Right ventricle myocardium superior (tissue), 1 donor: ENCODE measurements around the gene LIPK. TPM values are rescaled to one million over a fixed set of nuclear protein-coding genes. Genes with fewer than 3 reads are reported as not detected.
"Not testable (repeated sequence)": the region's sequence is repeated elsewhere in the genome, so short reads cannot be mapped to it uniquely, and the experiment has no call there.

Experiments used
- ATAC-seq: fragments of 200-7000 bp; cut with Tn5 transposase; one replicate; pipeline ENCODE4 v1.9.1; 2020; ENCODE audit warnings: mild to moderate bottlenecking; ENCODE audit not compliant: poor library complexity
- DNase-seq: peaks from one replicate; pipeline ENCODE4 v3.0.0-alpha.2; 2020
- intact Hi-C: fragments of 100-400 bp; cut with DNase I; formaldehyde crosslinking; loops from one replicate; pipeline ENCODE4 v1.11.2; 2022
- total RNA-seq: library from RNA; stranded (reverse); fragmentation: NEBNext Ultra II Directional; extraction: Animal tissue kit (Norgen Biotek cat#: 25700); gene quantifications from one replicate; pipeline ENCODE4 v1.2.1, GENCODE V29; 2021
- donor health status: DM: no; HTN: yes; CAD: no; lungs with severe emphysema.

The LIPK gene
- total RNA-seq, 1 donor from 2014 or later: not detected

DNA sequence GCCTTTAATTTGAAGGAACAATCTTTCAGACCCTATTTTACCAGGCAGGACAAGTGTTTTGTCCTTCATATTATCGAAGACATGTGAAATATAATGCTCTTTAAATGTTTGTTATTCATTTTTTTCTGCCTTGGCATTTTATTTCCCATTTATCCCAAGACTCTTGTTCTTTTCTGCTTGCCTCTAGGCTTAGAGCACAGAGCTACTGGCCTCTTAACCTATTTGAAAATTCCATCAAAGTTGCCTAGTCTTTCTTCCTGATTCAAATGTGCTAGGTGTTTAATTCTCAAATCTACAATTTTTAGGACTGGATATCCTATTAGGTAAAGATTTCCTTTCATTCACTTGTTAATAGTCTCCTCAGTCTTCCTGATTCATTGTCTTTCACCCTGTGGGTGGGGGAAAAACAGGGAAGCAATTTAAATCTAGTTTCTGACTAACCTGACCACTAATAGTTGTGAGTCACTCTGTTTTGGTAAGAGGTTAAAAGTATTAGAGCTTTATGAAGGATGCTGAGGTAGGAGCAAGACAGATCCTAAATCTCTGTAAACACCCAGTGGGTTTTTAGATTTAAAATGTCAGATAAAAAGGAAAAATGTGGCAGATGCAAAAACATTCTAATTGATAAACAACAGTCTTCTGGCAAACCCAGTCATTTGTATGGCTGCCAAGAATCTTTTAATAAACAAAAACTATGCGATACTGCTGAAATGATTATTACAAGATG is 1.5 kb downstream of the LIPK start:
- intact Hi-C loops: no loop called here
- no peak for DNase-seq
- ATAC-seq: no peak

DNA sequence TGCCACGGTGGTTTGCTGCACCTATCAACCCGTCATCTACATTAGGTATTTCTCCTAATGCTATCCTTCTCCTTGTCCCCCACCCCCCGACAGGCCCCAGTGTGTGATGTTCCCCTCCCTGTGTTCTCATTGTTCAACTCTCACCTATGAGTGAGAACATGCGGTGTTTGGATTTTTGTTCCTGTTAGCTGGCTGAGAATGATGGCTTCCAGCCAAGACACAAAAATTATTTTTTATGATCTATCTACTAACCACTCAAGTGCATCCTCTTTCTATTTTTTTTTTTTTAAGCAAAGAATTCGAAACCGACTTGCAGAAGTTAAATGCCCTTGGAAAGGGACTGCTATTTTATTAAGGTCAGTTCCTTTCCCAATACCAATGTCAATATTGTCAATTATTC is 3.3 kb downstream of the LIPK start:
- DNase-seq, ATAC-seq, intact Hi-C loops: not testable (repeated sequence)

DNA sequence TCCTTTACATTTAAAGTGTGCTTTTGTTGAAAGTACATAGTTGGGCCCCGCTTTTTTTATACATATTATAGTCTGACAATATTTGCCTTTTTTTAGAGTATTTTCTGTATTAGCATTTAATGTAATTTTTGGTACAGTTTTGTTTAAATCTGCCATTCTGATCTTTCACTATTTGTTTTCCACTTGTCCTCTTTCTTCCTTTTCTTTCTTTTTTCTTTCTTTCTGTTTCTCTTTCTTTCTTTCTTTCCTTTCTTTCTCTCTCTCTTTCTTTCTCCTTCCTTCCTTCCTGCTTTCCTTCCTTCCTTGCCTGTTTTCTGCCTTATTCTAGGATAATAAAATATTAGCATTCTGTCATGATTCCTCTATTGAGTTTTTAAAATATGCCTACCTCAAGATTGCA is 9.5 kb downstream of the LIPK start:
- ATAC-seq: no peak
- intact Hi-C loops: no loop called here
- no peak for DNase-seq

DNA sequence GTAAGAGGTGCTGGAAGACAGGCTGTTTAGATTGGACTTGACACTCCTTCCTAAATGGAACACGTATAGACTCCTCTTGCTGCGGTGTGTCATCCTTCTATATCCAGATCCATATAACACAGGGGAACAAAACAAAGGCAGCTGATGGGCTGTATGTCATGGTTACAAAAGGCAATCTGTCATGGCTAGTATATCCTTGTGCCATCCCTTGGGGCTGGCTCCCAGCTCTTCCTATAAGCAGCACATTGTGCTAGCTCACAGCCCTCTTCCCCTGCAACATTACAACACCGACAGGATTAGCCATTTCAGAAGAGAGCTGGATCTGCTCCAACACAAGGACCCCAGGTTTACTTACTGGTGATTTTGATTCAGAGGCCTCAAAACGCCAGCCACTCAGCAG is 15.3 kb downstream of the LIPK start:
- DNase-seq (no peak), ATAC-seq (no peak)
- intact Hi-C loops: no loop called here

DNA sequence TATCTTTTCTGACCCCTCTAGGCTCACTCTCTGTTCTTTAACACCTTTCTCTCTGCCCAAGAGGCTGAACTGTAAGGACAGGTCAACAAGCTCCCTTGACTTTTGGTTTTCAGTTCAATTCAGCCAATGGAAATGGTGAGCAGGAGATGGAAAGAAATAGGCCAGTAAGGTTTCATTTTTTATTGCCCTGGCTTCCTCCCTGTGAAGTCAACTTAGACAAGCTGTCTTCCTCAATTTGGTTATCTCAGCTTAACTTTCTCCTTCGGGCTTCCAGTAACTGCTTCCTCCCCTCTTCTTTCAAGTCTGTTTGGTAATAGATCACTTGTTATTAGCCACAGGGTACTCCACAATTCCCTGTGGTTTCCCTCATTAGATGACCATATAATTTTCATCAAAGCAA is 19.7 kb downstream of the LIPK start:
- intact Hi-C loops: no loop called here
- DNase-seq (no peak), ATAC-seq (no peak)

DNA sequence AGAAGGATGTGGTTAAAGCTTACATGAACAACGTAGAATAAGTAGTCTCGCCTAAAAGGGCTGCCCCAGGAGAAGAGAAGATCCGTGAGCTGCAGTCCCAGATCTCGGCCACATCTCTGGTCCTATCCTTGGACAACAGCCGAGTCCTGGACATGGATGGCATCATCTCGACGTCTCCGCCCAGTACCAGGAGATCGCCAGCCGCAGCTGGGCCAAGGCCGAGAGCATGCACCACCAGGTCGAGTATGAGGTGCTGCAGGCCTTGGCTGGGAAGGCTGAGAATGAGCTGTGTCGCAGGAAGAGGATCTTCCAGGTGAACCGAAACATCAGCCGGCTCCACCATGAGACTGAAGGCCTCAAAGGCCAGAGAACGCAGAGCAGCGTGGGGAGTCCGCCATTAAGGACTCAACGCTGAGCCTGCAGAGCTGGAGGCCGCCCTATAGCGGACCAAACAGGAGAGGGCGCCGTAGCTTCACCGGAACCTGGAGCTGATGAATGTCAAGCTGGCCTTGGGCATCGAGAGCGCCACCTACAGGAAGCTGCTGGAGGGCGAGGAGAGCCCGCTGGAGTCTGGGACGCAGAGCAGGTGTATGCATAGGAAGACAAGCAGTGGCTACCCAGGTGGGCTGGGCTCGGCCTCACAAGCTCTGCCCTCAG is 22.2 kb downstream of the LIPK start:
- DNase-seq: no peak
- intact Hi-C loops: no loop called here
- no peak for ATAC-seq

DNA sequence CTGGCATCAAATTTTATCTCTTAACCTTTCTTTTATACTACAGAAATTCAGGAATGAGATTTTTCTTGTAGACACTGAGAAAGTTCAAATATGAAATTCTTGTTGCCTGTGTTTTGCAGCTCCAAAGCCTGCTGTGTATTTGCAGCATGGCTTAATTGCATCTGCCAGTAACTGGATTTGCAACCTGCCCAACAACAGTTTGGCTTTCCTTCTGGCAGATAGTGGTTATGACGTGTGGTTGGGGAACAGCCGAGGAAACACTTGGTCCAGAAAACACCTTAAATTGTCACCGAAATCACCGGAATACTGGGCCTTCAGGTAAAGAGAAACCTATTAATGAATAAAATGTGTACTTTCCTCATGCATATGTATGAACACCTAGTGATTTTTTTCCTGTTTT is 24.8 kb downstream of the LIPK start:
- no peak for DNase-seq
- no peak for ATAC-seq
- intact Hi-C loops: no loop called here

DNA sequence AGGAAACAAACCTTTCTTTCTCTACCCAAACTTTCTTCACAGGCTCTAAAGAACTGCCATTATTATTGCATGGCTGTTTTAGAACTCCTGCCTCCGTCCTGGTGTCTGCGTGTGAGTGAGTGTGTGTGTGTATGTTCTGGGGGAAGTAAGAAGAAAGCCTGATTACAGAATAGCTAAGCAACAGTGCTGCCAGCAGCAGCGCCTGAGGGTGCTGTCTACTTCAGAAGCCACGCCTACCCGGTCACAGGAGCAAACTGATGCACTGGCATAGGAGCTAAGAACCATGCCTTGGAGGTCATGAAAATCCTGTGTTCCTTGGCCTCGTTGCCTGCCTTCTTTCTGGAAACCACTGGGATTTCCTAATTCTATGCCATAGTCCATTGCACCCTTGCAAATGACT is 25.2 kb downstream of the LIPK start:
- intact Hi-C loops: no loop called here
- DNase-seq (no peak), ATAC-seq (peak; percentile 48)

DNA sequence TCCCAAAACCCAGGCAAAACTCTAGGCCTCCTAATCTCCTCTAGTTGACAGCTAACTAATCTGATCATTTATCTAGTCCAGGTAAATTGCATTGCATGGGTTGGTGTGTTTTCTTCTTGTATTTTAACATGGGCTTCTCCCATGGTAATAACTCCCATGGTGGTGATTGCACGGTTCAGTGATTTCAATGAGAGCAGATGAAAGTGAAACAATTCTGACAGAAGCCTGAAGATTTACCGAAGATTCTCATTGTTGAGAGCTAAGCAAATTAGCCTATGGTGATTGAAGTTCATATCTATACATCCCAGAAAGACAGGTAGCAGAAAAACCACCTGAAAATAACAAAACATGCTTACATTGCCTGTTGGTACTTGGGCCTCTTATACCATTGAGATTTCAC is 27.2 kb downstream of the LIPK start:
- no peak for DNase-seq
- intact Hi-C loops: no loop called here
- ATAC-seq: no peak

DNA sequence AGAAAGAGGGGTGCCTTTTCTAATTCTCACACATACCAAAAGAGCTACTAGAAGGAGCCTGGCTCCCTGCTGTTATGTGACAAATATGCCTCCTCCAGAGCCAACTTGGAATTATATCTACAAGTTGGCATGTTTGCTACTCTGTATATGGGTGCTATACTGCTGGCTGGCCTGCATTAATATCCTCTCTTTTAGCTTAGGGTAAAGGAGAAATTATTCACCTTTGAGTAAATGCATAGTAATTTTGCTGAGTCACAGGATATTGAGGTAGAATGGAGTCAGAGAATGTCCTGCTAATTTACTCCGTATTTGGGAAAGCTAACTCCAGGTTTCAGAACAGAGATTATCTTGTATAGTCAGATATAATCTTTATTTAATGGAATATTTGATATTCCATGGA is 29.6 kb downstream of the LIPK start:
- DNase-seq (no peak), ATAC-seq (no peak)
- intact Hi-C loops: no loop called here

DNA sequence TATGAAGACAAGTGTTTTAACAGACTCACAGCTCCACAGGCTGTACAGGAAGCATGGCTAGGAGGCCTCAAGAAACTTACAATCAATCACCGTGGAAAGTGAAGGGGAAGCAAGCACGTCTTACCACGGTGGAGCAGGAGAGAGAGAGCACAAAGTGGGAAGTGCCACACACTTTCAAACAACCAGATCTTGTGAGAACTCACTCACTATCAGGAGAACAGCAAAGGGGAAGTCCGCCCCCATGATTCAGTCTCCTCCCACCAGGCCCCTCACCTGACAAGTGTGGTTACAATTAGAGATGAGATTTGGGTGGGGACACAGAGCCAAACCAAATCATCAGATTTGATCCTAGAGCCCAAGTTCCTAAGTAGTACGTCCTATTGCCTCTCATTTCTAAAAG is 35.9 kb downstream of the LIPK start:
- intact Hi-C loops, DNase-seq, ATAC-seq: not testable (repeated sequence)

DNA sequence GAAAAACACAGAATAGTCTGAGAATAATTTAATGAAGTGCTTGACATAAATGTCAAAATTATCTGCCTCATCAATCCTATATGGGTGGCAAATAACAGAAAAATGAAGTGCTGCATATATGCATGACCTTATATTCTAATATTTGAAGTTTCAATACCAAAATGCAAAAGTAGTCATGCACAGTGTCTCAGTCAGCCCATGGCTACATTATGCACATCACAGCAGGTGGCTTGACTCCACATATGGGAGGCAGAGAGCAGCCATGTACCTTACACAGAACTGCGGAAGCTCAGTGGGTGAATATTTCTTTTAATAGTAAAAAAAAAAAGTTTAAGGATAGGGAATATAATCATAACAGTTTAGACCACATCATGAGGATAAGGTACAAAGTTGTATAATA is 36.4 kb downstream of the LIPK start:
- no peak for ATAC-seq
- DNase-seq: no peak
- intact Hi-C loops: no loop called here

DNA sequence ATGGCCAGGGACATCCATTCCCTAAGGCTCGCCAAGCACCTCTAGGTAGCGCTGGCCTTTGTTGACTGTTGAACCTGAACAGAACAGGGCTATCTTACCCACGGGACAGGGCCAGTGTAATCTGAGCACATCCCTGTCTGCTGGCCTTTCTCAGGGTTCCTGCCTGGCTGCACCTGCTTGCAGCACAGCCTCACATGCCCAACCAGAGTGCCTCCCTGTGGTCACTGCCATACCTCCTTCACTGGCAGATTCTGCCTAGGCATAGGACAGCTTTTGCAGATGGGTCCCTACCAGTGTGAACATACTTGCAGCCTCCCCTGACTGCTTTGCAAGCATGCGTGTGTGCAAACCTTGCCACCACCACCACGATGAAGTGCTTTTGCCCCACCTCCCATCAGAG is 38.0 kb downstream of the LIPK start:
- intact Hi-C loops: no loop called here
- ATAC-seq (no peak), DNase-seq (no peak)

DNA sequence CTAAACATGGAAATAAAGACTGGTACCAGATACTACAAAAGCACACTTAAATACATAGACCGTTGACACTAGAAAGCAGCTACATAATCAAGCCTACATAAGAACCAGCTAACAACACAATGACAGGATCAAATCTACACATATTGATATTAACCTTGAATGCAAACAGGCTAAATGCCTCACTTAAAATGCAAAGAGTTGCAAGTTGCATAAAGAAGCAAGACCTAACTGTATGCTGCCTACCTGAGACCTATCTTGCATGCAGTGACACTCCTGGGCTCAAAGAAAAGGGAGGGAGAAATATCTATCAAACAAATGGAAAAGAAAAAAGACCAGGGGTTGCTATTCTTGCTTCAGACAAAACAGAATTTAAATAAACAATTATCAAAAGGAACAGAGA is 39.6 kb downstream of the LIPK start:
- ATAC-seq (no peak), DNase-seq (no peak)
- intact Hi-C loops: no loop called here

DNA sequence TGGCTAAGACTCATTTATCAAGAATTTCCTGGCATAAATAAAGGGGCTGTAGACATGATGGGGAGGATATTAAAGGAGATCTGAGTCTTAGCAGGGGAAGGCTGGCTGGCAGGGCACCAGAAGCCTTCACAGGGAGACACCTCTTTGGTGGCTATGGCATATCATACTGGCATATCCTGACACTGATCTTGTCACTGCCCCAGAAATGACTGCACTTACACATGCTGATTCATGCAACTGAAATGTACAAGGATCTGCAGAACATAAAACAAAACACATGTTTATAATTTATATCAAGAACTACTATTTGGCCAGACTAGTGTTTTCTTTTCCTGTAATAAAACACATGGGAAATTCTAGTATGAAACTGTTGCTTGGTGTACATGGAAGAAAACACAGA is 48.2 kb downstream of the LIPK start:
- DNase-seq (no peak), ATAC-seq (no peak)
- intact Hi-C loops: no loop called here

DNA sequence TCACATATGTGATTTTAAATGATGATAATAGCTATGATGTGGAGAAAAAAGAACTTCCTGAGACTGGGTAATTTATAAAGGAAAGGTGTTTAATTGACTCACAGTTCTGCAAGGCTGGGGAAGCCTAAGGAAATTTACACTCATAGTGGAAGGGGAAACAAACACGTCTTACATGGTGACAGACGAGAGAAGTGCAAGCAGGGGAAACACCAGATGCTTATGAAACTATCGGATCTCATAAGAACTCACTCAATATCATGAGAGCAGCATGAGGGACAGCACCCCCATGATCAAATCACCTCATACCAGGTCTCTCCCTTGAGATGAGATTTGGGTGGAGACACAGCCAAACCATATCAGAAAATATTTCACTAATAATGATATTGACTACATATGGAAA is 49.7 kb downstream of the LIPK start:
- ATAC-seq: no peak
- intact Hi-C loops: no loop called here
- DNase-seq: no peak

DNA sequence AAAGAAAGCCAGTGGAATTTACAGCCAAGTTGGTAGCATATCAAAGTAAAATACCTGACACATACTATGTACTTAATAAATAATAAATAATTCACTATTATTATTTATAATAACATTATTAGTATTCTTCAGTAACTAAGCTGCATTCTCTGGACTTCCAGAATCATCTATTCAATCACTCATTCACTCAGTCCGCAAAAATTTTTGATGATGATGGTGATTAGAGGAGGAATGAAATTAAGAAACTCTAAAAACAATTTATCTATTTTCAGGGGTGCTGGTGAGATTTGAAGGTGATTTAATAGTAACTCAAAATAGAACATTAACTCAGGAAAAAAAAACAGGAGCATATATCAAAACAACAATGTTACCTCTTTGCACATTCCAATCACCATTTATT is 50.6 kb downstream of the LIPK start:
- ATAC-seq (no peak), DNase-seq (no peak)
- intact Hi-C loops: no loop called here

DNA sequence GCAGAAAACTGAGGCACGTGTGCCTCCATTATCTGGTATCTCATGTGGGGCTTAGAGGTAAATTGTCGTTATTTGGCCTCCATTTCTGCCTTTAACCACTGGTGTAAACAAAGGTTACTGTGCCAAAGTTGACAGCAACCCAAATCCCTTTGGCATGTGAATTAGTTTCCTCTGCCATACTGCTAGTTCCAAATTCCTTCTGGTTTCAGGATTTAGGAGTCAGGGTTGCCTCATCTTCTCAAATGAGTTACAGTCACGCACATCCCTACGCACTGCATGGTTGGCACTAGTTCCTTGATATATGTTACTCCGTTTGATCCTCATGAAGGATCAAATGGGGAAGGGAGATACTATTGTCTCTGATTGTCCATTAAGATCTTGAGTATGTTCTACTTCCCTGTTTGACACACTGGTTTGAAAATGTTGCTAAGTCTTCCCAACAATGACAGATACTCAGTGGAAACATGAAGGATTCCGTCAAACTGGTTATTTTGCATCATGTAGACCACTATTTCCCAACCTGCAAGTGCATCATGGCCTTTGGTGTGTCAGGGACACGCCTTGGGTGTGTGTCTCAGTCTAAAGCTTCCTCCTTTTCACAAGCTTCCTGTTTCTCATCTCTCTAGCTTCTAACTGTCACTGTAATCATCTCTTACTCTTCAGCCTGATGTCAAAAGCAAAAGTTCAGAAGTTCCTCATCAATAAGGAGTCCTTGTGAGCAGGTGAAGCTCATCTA is 53.5 kb downstream of the LIPK start, which contains the start of gene LIPN:
Gene LIPN (plus strand): TSS at position 655 of the 736 bp plus-strand sequence. CDS start 1,386 bp downstream, outside the sequence.
- DNase-seq (no peak), ATAC-seq (peak; percentile 22)
- intact Hi-C loops: no loop called here

DNA sequence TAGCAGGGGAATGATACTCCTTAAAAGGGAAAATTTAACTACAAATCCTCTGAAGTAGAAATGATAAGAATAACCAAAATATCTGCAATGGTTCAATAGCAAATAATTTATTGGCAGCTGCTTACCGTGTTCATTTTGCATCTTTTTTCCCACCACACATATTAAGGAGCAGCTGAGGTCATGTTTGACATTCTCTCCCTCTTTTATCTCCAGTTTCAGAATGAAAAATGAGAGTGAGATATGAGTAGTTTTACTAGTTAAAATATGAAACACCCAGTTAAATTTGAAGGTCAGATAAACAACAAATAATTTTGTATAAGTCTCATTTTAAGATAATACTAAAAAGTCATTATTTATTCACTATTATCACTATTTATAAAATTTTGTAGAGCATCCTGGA is 56.9 kb downstream of the LIPK start:
- ATAC-seq: no peak
- intact Hi-C loops: no loop called here
- no peak for DNase-seq

DNA sequence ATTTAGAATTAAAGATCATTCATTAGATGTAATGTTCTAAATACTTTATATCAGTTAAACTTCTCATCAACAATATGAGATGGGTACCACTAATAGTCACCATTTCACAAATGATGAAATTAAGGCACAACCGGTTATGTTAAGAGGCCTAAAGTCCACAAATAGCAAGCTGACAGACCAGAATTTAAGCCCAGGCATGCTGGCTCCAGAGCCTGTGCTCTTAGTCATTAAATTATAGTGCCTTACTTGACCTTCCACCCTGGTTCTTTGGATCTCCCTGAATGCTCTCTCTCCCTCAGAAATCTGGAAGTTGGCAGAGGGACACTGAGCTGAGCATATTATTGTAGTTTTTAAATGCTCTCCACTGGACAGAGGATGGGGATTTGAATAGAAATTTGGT is 57.4 kb downstream of the LIPK start:
- no peak for ATAC-seq
- DNase-seq: no peak
- intact Hi-C loops: no loop called here
